Uterus (tissue), 4 donors: ENCODE data around the gene PHYKPL. TPM values are rescaled to one million over a fixed set of nuclear protein-coding genes. Genes with fewer than 3 reads are reported as not detected.

Source experiments
- DNase-seq, 2 donors: peaks; one replicate each; pipeline ENCODE4 v3.0.0-alpha.2; 2019 to 2020
- H3K27ac ChIP-seq, 2 donors: fragments of 200-600 bp; sonication (generic); 1 replicate in 1 of 2; 2 replicates in 1 of 2; pipeline ENCODE4 v1.5.1; 2016 to 2018
- H3K27me3 ChIP-seq, 2 donors: fragments of 200-600 bp; sonication (generic); one replicate each; pipeline ENCODE4 v1.5.1; 2018 to 2019; ENCODE audit warnings: control low read depth in 1 of 2
- H3K36me3 ChIP-seq, 2 donors: fragments of 200-600 bp; sonication (generic); one replicate each; pipeline ENCODE4 v1.5.1; 2019; ENCODE audit warnings: control low read depth in 1 of 2
- H3K4me1 ChIP-seq, 2 donors: fragments of 200-600 bp; sonication (generic); one replicate each; pipeline ENCODE4 v1.5.1; 2018 to 2019; ENCODE audit warnings: control low read depth in 1 of 2
- H3K4me3 ChIP-seq, 2 donors: fragments of 200-600 bp; sonication (generic); 1 replicate in 1 of 2; 2 replicates in 1 of 2; pipeline ENCODE4 v1.5.1; 2018 to 2019; ENCODE audit warnings: mild to moderate bottlenecking in 1 of 2
- H3K9me3 ChIP-seq, 2 donors: fragments of 200-600 bp; sonication (generic); one replicate each; pipeline ENCODE4 v1.5.1; 2019; ENCODE audit warnings: control low read depth in 1 of 2
- POLR2A ChIP-seq, 2 donors: fragments of 450-650 bp; IDR thresholded peaks; one replicate each; pipeline ENCODE4 v1.6.1; 2016; ENCODE audit warnings: antibody characterized with exemption in 2 of 2, mild to moderate bottlenecking in 1 of 2, moderate library complexity in 1 of 2
- intact Hi-C: fragments of 100-400 bp; cut with DNase I; formaldehyde crosslinking; loops from one replicate; pipeline ENCODE4 v1.15.1; 2023; ENCODE audit warnings: low total_unique reads
- total RNA-seq, 4 donors: library from RNA; depleted of rRNA in 3 of 4; stranded (reverse); fragments of >200 nt in 3 of 4; gene quantifications; one replicate each; pipeline versions ENCODE4 v1.1.0 to v1.2.4, GENCODE V29; 2014 to 2023
- TF ChIP-seq, protein P1 (sequence below), 4 experiments: fragments of 200-600 bp in 2 of 4; fragments of 450-650 bp in 2 of 4; sonication (generic) in 2 of 4; IDR thresholded peaks; one replicate each; pipeline ENCODE4 v1.5.1; 2016 to 2019; ENCODE audit warnings: antibody characterized with exemption in 4 of 4, mild to moderate bottlenecking in 2 of 4, moderate library complexity in 1 of 4
- donor health status: DM: yes; HTN: yes; CAD: no.

The PHYKPL gene
- total RNA-seq, 4 donors from 2014 or later: 41.5 to 129 (median 89.9) TPM

DNA sequence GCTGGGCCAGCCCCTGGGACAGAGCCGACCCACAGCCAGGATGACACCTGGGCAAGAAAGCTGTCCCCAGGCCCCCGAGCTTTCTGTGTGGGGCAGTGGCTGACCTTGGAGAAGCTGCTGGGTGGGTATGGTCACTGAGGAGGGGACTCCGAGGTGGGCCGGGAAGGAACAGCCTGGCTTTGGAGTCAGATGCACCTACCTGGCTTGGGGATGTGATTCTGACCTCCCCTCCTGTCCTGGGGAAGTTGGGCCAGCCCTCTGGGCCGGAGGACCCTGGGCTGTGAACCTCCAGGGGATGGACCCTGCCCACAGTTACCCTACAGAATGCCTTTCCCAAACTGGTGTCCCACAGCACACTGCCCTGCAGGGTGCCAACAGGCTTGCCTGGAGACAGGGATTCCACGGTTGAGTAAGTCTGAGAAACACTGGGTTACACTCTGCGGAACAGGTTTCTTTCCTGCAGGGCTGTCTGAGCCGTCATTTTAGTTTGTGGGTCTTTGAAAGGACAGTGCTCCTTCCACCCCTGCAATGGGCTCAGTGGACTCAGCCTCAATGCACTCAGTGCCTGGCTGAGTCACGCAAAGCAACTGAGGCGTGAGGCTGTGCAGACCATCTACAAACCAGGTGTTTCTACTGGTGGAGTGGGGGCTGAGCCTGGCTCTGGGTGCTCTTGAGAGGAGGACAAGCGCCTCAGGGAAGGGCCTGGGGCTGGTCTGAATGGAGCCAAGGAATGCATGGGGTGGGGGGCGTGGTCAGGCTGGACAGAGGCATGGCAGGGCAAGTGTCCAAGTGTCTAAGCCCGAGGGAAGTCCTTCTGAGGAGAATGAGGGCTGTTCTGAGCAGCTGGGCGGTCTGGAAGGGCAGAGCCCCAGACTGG is 41.3 kb upstream of the PHYKPL start:
- Histone ChIP-seq H3K27ac (no peak overlapping the region), H3K9me3 (no peaks in the 10 kb centered on the region), H3K27me3 (no peaks in the 10 kb centered on the region), H3K4me1 (no peaks in the 10 kb centered on the region), H3K4me3 (no peak overlapping the region), H3K36me3 (no peaks in the 10 kb centered on the region)
- TF ChIP-seq POLR2A (IDR thresholded peaks at IDR 0.05): no peak
- TF ChIP-seq, protein P1, sequence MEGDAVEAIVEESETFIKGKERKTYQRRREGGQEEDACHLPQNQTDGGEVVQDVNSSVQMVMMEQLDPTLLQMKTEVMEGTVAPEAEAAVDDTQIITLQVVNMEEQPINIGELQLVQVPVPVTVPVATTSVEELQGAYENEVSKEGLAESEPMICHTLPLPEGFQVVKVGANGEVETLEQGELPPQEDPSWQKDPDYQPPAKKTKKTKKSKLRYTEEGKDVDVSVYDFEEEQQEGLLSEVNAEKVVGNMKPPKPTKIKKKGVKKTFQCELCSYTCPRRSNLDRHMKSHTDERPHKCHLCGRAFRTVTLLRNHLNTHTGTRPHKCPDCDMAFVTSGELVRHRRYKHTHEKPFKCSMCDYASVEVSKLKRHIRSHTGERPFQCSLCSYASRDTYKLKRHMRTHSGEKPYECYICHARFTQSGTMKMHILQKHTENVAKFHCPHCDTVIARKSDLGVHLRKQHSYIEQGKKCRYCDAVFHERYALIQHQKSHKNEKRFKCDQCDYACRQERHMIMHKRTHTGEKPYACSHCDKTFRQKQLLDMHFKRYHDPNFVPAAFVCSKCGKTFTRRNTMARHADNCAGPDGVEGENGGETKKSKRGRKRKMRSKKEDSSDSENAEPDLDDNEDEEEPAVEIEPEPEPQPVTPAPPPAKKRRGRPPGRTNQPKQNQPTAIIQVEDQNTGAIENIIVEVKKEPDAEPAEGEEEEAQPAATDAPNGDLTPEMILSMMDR (IDR thresholded peaks at IDR 0.05): no peak
- intact Hi-C loops: no loop called here
- no peak for DNase-seq

DNA sequence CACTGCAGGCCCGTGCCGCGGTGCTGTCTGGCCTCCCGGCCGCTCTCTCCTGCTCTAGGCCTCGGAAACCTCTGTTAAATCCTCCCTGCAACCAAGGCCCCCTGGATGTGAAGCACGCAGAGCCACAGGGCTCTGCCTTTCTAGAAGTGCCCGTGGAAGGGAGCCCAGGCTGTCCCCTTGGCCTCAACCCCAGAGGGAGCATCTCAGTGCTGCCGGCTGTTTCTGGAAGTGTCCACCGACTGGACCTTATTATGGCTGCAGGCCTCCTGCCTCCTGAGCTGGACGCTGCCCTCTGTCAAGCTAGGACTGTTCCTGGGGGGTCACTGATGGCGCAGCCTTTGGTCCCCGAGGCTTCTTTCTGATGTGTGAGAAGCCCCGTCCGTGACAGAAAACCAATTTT is 40.4 kb upstream of the PHYKPL start:
- Histone ChIP-seq H3K36me3 (no peaks in the 10 kb centered on the region), H3K4me1 (no peaks in the 10 kb centered on the region), H3K27ac (no peak overlapping the region), H3K27me3 (no peaks in the 10 kb centered on the region), H3K9me3 (no peaks in the 10 kb centered on the region), H3K4me3 (no peak overlapping the region)
- no peak for DNase-seq
- no peak for TF ChIP-seq POLR2A (IDR thresholded peaks at IDR 0.05)
- TF ChIP-seq, protein P1 (IDR thresholded peaks at IDR 0.05): no peak
- intact Hi-C loops: no loop called here

DNA sequence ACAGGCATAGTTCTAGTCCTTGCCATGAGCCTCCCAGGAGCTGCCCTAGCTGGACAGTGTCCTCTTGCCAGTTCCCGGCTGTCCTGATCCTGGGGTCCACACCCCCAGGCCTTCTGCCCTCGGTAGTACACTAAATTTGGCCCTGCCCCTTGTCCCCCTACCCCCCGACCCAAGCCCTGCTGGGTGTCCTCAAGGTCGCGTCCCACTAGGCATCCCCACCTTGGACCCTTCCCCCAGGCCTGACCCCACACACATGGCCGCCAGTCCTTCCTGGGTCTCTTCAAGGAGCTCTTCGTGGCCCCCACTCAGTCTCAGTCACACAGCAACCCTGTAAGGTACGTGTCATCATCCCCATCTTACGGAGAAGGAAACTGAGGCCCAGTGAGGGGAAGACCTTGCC is 40.0 kb upstream of the PHYKPL start:
- Histone ChIP-seq H3K27ac (no peak overlapping the region), H3K4me3 (no peak overlapping the region), H3K4me1 (no peaks in the 10 kb centered on the region), H3K36me3 (no peaks in the 10 kb centered on the region), H3K27me3 (no peaks in the 10 kb centered on the region), H3K9me3 (no peaks in the 10 kb centered on the region)
- TF ChIP-seq, protein P1 (IDR thresholded peaks at IDR 0.05): no peak
- TF ChIP-seq POLR2A (IDR thresholded peaks at IDR 0.05): no peak
- DNase-seq: no peak
- intact Hi-C loops: no loop called here

DNA sequence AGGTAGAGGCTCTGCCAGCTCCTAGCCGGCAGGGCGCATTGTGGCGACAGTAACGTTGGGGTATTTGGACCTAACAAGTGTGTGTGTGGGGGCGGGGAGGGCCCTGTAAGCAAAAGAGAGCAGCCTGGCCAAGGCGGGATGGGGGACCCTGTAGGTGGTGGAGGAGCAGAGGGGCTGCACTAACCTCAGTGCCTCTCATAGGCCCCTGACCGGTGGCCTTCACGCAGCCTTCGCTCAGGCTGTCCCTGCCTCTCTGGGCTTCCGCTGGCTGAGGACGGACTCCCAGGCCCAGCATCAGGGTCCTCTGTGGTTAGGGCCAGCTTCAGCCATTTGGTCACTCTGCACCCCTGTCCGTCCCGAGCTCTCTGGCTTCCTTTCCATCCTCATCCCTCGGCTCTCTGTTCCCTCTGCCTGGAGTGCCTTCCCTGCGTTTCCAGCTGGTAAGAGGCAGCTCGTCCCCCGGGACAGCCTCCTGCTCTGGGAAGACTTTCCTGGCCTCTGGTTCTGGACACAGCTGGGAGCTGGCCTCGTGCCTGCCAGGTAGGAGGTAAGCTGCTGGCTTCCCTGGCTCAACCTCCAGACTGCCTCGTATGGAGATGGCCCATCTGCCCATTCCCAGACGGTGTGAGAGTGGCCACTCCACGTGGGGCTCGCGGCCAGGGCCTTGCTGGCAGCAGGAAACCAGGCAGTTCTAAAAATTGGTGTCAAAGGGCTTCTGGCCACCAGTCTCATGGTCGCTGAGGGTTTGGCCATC is 39.3 kb upstream of the PHYKPL start:
- DNase-seq: no peak
- Histone ChIP-seq H3K27me3 (no peaks in the 10 kb centered on the region), H3K27ac (no peak overlapping the region), H3K4me1 (no peaks in the 10 kb centered on the region), H3K9me3 (no peaks in the 10 kb centered on the region), H3K4me3 (no peak overlapping the region), H3K36me3 (no peaks in the 10 kb centered on the region)
- intact Hi-C loops: no loop called here
- TF ChIP-seq, protein P1 (IDR thresholded peaks at IDR 0.05): no peak
- TF ChIP-seq POLR2A (IDR thresholded peaks at IDR 0.05): no peak

DNA sequence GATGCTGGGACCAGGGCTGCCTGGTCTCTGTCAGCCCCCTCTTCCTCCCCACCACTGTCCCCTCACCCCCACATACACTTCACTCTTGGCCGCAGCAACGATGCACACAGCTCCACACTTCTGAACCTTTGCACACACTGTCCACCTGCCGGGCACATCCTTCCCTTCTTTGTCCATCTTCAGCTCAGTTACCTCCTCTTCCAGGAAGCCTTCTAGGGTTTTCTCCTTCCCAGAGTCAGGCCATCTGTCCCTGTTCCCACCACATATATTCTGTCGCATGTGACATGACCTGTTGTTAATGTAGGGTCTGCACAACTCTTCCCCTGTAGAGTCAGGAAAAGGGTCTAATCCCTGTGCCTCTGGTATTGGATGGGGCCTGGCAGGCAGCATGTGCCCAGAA is 38.6 kb upstream of the PHYKPL start:
- H3K9me3 ChIP-seq: no peaks in the 10 kb centered on the region
- H3K36me3 ChIP-seq: no peaks in the 10 kb centered on the region
- H3K4me3 ChIP-seq: no peak overlapping the region
- DNase-seq: no peak
- no peak for TF ChIP-seq POLR2A (IDR thresholded peaks at IDR 0.05)
- TF ChIP-seq, protein P1 (IDR thresholded peaks at IDR 0.05): no peak
- no peaks in the 10 kb centered on the region for H3K27me3 ChIP-seq
- H3K4me1 ChIP-seq: no peaks in the 10 kb centered on the region
- H3K27ac ChIP-seq: no peak overlapping the region
- intact Hi-C loops: no loop called here
